ENCODE measurements around the gene PIK3C2G. TPM values are rescaled to one million over a fixed set of nuclear protein-coding genes. Genes with fewer than 3 reads are reported as not detected.

Gene PIK3C2G
- total and polyA plus RNA-seq, 10 of the 15 experiments (the other 5 are each of a cell fraction or from before 2014, with no cell fraction given): not detected

GRCh38 chr12:18578191-18578590, 316.9 kb downstream of the PIK3C2G start:
- Histone ChIP-seq H3K27ac (ENCODE audit: control insufficient read depth, insufficient read depth) (no peak overlapping the region), H3K27me3 (replicated peaks in 1 of 2; ENCODE audit: control insufficient read depth in 2 of 2, insufficient read depth in 2 of 2, low read length in 1 of 2) (no peaks in the 10 kb centered on the region), H3K36me3 (ENCODE audit: control insufficient read depth in 2 of 2, insufficient read depth in 2 of 2, low read length in 1 of 2) (no peaks in the 10 kb centered on the region), H4K20me1 (ENCODE audit: control insufficient read depth, insufficient read depth) (no peaks in the 10 kb centered on the region), H3K4me2 (ENCODE audit: control insufficient read depth, insufficient read depth) (no peak overlapping the region), H2AFZ (ENCODE audit: control insufficient read depth, low read depth, low read length) (no peak overlapping the region), H3K9ac (ENCODE audit: control insufficient read depth, insufficient read depth, low read length) (no peak overlapping the region), H3K79me2 (ENCODE audit: control insufficient read depth, insufficient read depth, low read length) (no peaks in the 10 kb centered on the region), H3K9me3 (replicated peaks; ENCODE audit: control insufficient read depth, insufficient read depth, low read length) (no peaks in the 10 kb centered on the region), H3K4me1 (ENCODE audit: control insufficient read depth, insufficient read depth, low read length) (no peaks in the 10 kb centered on the region), H3K4me3 (no peak overlapping the region)
- BruUV-seq (replicated peaks): no TSS peak
- DNase-seq (ENCODE audit: low read depth, low spot score): no peak
- in situ Hi-C loops (cut with MboI): no loop called here
- ChIA-PET SMC1A (ENCODE audit: uncharacterized antibody, unreplicated experiment) (no interaction called here), RAD21 (ENCODE audit: unreplicated experiment) (no interaction called here), POLR2A (no interaction called here), CTCF (no interaction called here)
- WGBS (ENCODE audit: insufficient coverage, insufficient replicate concordance, low lambda C conversion rate, missing lambda C conversion rate): 0% methylated on average over 1 of the region's 1 CpG
- no peak for FAIRE-seq
- no peak for ATAC-seq
- intact Hi-C loops (cut with micrococcal nuclease; ENCODE audit: unreplicated experiment): no loop called here
- TF ChIP-seq MAX (IDR thresholded peaks at IDR 0.05; ENCODE audit: low read depth, low read length): no peak
- no peak for TF ChIP-seq IKZF1 (conservative IDR thresholded peaks at IDR 0.05)
- no peak for TF ChIP-seq CEBPB (IDR thresholded peaks at IDR 0.05; ENCODE audit: borderline replicate concordance in 1 of 2, low read depth in 2 of 2, low read length in 2 of 2)
- TF ChIP-seq SIN3A (IDR thresholded peaks at IDR 0.05; ENCODE audit: low read depth, low read length): no peak
- TF ChIP-seq EED (IDR thresholded peaks at IDR 0.05; ENCODE audit: low read depth): no peak
- no peak for TF ChIP-seq USF1 (IDR thresholded peaks at IDR 0.05; ENCODE audit: borderline replicate concordance, extremely low read length, insufficient read depth, low read depth, low read length)
- no peak for TF ChIP-seq NBN (IDR thresholded peaks at IDR 0.05)
- no peak for TF ChIP-seq CUX1 (IDR thresholded peaks at IDR 0.05; ENCODE audit: insufficient replicate concordance, low read depth, low read length)
- TF ChIP-seq ZNF217 (IDR thresholded peaks at IDR 0.05): no peak
- TF ChIP-seq DPF2 (IDR thresholded peaks at IDR 0.05): no peak
- no peak for TF ChIP-seq CHD1 (IDR thresholded peaks at IDR 0.05; ENCODE audit: low read depth, low read length)
- no peak for TF ChIP-seq ZNF207 (IDR thresholded peaks at IDR 0.05; ENCODE audit: borderline replicate concordance)
- no peak for TF ChIP-seq KAT2A (conservative IDR thresholded peaks at IDR 0.05; ENCODE audit: control insufficient read depth, low read depth, low read length)
- no peak for TF ChIP-seq ZNF622 (IDR thresholded peaks at IDR 0.05)
- TF ChIP-seq ZNF592 (IDR thresholded peaks at IDR 0.05): no peak
- TF ChIP-seq POLR2AphosphoS2 (IDR thresholded peaks at IDR 0.05; ENCODE audit: low read depth, low read length): no peak

All from GM12878 (cell line).